Measurements from ENCODE around the gene MUC21.

GRCh38 chr6:31016659-31017299 lies 33.3 kb downstream of the MUC21 start:
- TF ChIP-seq POLR2A (IDR thresholded peaks at IDR 0.05; ENCODE audit: low read depth, low read length): no peak
- TF ChIP-seq POLR2AphosphoS5 (IDR thresholded peaks at IDR 0.05; ENCODE audit: low read depth, low read length): no peak
